Naive thymus-derived CD8-positive, alpha-beta T cell (primary cell): Measurements from ENCODE around the gene CITED4. TPM values are rescaled to one million over a fixed set of nuclear protein-coding genes. Genes with fewer than 3 reads are reported as not detected.

Experiments
- ATAC-seq, 2 donors: fragments of 150-1000 bp; cut with Tn5 transposase in 1 of 2; sonication (Bioruptor Pico), chemical (Tn5 transposase) in 1 of 2; 1 replicate in 1 of 2; 2 replicates in 1 of 2; pipeline ENCODE4 v1.10.0; 2021; ENCODE audit warnings: mild to moderate bottlenecking in 2 of 2, moderate library complexity in 2 of 2
- POLR2A ChIA-PET: fragments of 350-600 bp; sonication (Branson Sonifier 250); formaldehyde crosslinking; loops from one replicate; lab custom pipeline; 2021; ENCODE audit warnings: antibody characterized with exemption; lab: Charles Lee
- DNase-seq, 10 donors: peaks; one replicate each; pipeline versions ENCODE4 v3.0.0 to v3.0.0-alpha.2; 2020 to 2022
- H3K27ac Mint-ChIP-seq, 10 donors: one replicate each; pipeline ENCODE4 v1.8.0; 2020 to 2022; ENCODE audit warnings: mild to moderate bottlenecking in 10 of 10, mixed read lengths in 10 of 10, moderate library complexity in 4 of 10, inconsistent platforms in 1 of 10
- H3K27me3 Mint-ChIP-seq, 5 donors: one replicate each; pipeline ENCODE4 v1.8.0; 2021 to 2022; ENCODE audit warnings: mixed read lengths in 5 of 5
- H3K36me3 Mint-ChIP-seq, 3 donors: one replicate each; pipeline ENCODE4 v1.8.0; 2020 to 2022; ENCODE audit warnings: mixed read lengths in 3 of 3, mild to moderate bottlenecking in 2 of 3, inconsistent platforms in 1 of 3
- H3K4me1 Mint-ChIP-seq, 4 donors: one replicate each; pipeline ENCODE4 v1.8.0; 2021 to 2022; ENCODE audit warnings: mixed read lengths in 4 of 4
- H3K4me3 Mint-ChIP-seq, 10 donors: one replicate each; pipeline ENCODE4 v1.8.0; 2020 to 2022; ENCODE audit warnings: mild to moderate bottlenecking in 10 of 10, mixed read lengths in 10 of 10, moderate library complexity in 6 of 10, inconsistent platforms in 1 of 10
- H3K9me3 Mint-ChIP-seq, 9 donors: one replicate each; pipeline ENCODE4 v1.8.0; 2020 to 2022; ENCODE audit warnings: mixed read lengths in 9 of 9, mild to moderate bottlenecking in 3 of 9, inconsistent platforms in 1 of 9, moderate library complexity in 1 of 9
- polyA plus RNA-seq, 3 donors: library from polyadenylated mRNA; unstranded; fragments of 300-500 nt; fragmentation: Illumina TruSeq; gene quantifications; one replicate each; pipeline ENCODE4 v1.2.3, GENCODE V29; 2021
- total RNA-seq, 8 experiments: library from RNA in 2 of 8; stranded (reverse) in 2 of 8; gene quantifications; one replicate each; pipeline ENCODE4 v1.2.3 and lab custom pipeline; 2021 to 2026

The CITED4 gene
- total and polyA plus RNA-seq, 5 experiments from 2014 or later: 24.3 to 45.4 (median 24.5) TPM

DNA sequence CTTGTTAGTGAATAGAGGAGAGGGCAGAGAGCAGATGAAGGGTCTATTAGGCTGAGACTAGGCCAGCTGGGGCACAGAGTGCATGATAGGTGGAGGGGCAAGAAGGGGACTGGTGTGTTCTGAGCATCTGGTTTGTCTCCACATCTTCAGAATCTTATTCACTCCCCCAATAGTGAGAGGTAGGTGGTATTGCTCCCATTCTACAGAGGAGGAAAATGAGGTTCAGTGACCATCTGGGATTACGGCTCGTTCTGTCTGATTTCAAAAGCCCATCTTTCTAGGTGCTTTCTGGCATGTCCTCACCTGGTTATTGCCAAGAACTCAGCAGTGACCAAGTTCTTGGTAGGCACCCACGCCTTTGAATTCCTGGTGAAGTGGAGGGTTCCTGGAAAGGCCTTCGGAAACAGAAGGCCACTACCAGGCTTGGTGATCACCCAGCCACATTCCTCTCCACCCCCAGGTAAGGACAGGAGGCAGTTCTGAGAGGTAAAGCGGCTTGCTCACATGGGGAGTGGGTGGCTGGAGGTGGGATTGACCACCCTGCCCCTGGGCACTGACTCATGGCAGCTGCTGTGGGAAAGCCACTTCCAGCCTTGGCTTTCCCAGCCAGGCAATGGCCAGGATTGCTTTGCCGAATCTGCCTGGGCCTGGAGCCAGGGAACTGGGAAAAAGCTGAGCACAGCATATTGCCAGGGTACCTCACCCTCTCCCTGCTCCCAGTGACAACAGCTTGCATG is 18.8 kb upstream of the CITED4 start:
- no peak for ATAC-seq
- Mint-ChIP-seq H3K9me3 (peaks cover 0 to 8% (median 1%) of the 10 kb centered on the region in 9 donors), H3K27ac (no peak overlapping the region), H3K4me1 (peaks cover 4 to 17% (median 7%) of the 10 kb centered on the region in 4 donors), H3K27me3 (peaks cover 10 to 53% (median 25%) of the 10 kb centered on the region in 5 donors), H3K4me3 (no peak overlapping the region), H3K36me3 (peaks cover 0 to 6% (median 0%) of the 10 kb centered on the region in 3 donors)
- DNase-seq: no peak
- POLR2A ChIA-PET: no interaction called here

- Mint-ChIP-seq H3K9me3 (peaks cover 0 to 8% (median 5%) of the 10 kb centered on the region in 9 donors), H3K27me3 (peaks cover 8 to 40% (median 15%) of the 10 kb centered on the region in 5 donors), H3K36me3 (peaks cover 0 to 6% (median 0%) of the 10 kb centered on the region in 3 donors), H3K4me1 (peaks cover 7 to 27% (median 13%) of the 10 kb centered on the region in 4 donors), H3K4me3 (no peak overlapping the region), H3K27ac (peak overlapping the region in 1 of 10 donors; percentile 67)
- POLR2A ChIA-PET: no interaction called here
- ATAC-seq: no peak
- DNase-seq: no peak
Measured at GRCh38 chr1:40879482-40880175, 17.5 kb upstream of the CITED4 start.

- Mint-ChIP-seq H3K9me3 (peaks cover 0 to 7% (median 5%) of the 10 kb centered on the region in 9 donors), H3K27ac (no peak overlapping the region), H3K4me3 (no peak overlapping the region), H3K4me1 (peaks cover 8 to 25% (median 11%) of the 10 kb centered on the region in 4 donors), H3K36me3 (peaks cover 0 to 4% (median 0%) of the 10 kb centered on the region in 3 donors), H3K27me3 (peaks cover 6 to 38% (median 12%) of the 10 kb centered on the region in 5 donors)
- ATAC-seq: no peak
- DNase-seq: no peak
- POLR2A ChIA-PET: no interaction called here
Measured at GRCh38 chr1:40878906-40879305, 16.7 kb upstream of the CITED4 start.

DNA sequence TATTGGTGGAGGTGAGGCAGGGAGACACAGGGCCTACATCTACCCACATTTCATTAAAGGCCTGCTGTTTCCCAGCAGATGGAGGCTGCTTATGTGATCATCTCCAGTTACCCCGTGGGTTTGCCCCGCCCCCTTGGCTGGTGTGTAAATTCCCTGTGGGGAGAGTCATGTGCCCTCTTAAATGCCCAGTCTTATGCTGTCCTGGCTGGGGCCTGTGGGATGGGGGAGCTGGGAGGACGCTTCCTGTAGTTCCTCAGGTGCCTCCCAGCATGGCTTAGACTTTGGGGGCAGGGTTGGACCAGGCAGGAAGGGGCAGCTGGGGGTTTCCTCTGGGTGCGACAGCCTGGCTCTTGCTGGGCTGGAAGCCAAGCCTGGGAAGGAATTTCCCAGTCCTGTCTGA is 15.5 kb upstream of the CITED4 start:
- Mint-ChIP-seq H3K4me1 (peaks cover 7 to 26% (median 8%) of the 10 kb centered on the region in 4 donors), H3K27ac (peak overlapping the region in 1 of 10 donors; percentile 15), H3K4me3 (no peak overlapping the region), H3K27me3 (peaks cover 2 to 30% (median 5%) of the 10 kb centered on the region in 5 donors), H3K36me3 (peaks cover 0 to 3% (median 0%) of the 10 kb centered on the region in 3 donors), H3K9me3 (peaks cover 0 to 7% (median 5%) of the 10 kb centered on the region in 9 donors)
- ATAC-seq: no peak
- POLR2A ChIA-PET: interaction anchor here (2.6 kb wide), 1 partner anchor 16 kb away, joined by 10 read pairs; the partner anchor contains the start of gene CITED4
- DNase-seq: no peak

DNA sequence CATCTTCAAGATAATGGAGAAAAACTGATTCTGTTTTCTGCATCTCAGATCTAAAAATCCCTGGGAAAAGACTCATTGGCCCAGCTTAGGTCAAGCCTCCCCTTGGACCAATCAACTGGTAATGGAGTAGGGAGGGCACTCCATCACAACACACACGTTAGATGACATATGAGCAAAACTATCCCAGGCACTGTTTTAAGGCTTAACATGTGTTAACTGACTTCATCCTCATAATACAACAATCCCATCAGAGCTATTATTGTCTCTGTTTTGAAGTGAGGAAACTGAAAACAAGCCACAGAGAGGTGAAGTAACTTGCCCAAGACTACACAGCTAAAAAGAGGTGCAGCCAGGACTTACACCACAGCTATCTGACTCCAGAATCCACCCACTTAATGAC is 14.7 kb upstream of the CITED4 start:
- H3K4me1 Mint-ChIP-seq: peaks cover 7 to 26% (median 8%) of the 10 kb centered on the region in 4 donors
- H3K36me3 Mint-ChIP-seq: no peaks in the 10 kb centered on the region
- POLR2A ChIA-PET: interaction anchor here (2.6 kb wide), 1 partner anchor 15 kb away, joined by 10 read pairs; the partner anchor contains the start of gene CITED4
- no peak overlapping the region for H3K4me3 Mint-ChIP-seq
- no peak for DNase-seq
- H3K27ac Mint-ChIP-seq: peak overlapping the region in 4 of 10 donors; percentile 30 to 73 (median 32)
- peaks cover 0 to 7% (median 2%) of the 10 kb centered on the region in 9 donors for H3K9me3 Mint-ChIP-seq
- peaks cover 0 to 25% (median 0%) of the 10 kb centered on the region in 5 donors for H3K27me3 Mint-ChIP-seq
- ATAC-seq: no peak

GRCh38 chr1:40876436-40876761 is 14.2 kb upstream of the CITED4 start:
- POLR2A ChIA-PET: interaction anchor here (0.5 to 2.6 kb wide), 2 partner anchors 15 to 61 kb away, joined by 3 to 10 read pairs; partner anchors contain the start of gene CITED4
- peak overlapping the region in 1 of 10 donors; percentile 67 for H3K27ac Mint-ChIP-seq
- peaks cover 7 to 26% (median 8%) of the 10 kb centered on the region in 4 donors for H3K4me1 Mint-ChIP-seq
- no peak overlapping the region for H3K4me3 Mint-ChIP-seq
- peaks cover 0 to 20% (median 0%) of the 10 kb centered on the region in 5 donors for H3K27me3 Mint-ChIP-seq
- ATAC-seq: no peak
- H3K9me3 Mint-ChIP-seq: peaks cover 0 to 7% (median 2%) of the 10 kb centered on the region in 9 donors
- H3K36me3 Mint-ChIP-seq: no peaks in the 10 kb centered on the region
- no peak for DNase-seq

DNA sequence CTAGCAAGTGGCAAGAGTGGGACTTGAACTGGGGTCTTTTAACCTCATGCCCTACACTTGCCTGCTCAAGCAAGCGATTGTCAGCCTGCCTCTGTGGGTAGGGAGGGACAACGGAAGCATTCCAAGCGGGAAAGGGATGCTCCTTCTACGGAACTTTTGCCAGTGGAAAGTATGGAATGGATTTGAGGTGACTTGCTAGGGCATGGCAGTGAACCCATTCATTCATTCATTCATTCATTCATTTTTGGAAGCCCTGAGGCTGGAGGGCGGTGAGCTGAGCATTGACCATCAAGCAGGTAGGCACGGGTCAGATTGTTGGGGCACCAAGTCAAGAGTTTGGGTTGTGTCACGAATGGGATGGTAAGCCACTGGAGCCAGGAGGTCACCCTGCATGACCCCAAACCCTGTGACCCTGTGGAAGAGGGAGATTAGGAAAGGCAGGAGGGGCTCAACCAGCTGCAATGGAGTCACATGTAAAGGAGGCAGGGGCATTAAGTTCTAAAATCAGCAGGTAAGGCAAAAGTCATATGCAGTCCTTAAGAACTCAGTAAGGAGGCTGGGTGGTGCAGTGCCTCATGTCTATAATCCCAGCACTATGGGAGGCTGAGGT is 11.8 kb upstream of the CITED4 start:
- POLR2A ChIA-PET: interaction anchor here (0.7 to 1.6 kb wide), 2 partner anchors 11 to 1183 kb away, joined by 4 to 6 read pairs; partner anchors contain the start of genes CITED4 and HPCAL4
- DNase-seq: no peak
- Mint-ChIP-seq H3K27ac (peak overlapping the region in 3 of 10 donors; percentile 10 to 58 (median 48)), H3K4me3 (no peak overlapping the region), H3K36me3 (peaks cover 0 to 4% (median 0%) of the 10 kb centered on the region in 3 donors), H3K4me1 (peaks cover 7 to 26% (median 8%) of the 10 kb centered on the region in 4 donors), H3K27me3 (peaks cover 0 to 4% (median 0%) of the 10 kb centered on the region in 5 donors), H3K9me3 (peaks cover 0 to 13% (median 3%) of the 10 kb centered on the region in 9 donors)
- ATAC-seq: no peak

DNA sequence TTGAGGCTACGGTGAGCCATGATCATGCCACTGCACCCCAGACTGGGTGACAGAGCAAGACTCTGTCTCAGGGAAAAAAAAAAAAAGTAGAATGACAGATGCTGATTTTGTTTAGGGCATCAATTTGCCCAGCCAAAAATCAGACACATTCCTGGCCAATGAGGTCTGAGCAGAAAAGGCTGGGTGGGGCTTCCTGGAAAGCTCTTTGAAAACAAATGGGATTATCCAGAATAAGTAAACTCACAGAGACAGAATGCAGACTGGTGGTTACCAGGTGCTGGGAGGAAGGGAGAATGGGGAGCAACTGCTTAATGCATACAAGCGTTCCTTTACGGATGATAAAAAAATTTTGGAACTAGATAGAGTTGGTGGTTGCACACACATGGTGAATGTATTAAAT is 10.1 kb upstream of the CITED4 start:
- Mint-ChIP-seq H3K27me3 (peaks cover 0 to 5% (median 0%) of the 10 kb centered on the region in 5 donors), H3K4me1 (peaks cover 7 to 21% (median 8%) of the 10 kb centered on the region in 4 donors), H3K9me3 (peaks cover 0 to 13% (median 3%) of the 10 kb centered on the region in 9 donors), H3K36me3 (peaks cover 0 to 4% (median 0%) of the 10 kb centered on the region in 3 donors), H3K4me3 (no peak overlapping the region), H3K27ac (no peak overlapping the region)
- POLR2A ChIA-PET: interaction anchor here (1.3 kb wide), 1 partner anchor 10 kb away, joined by 6 read pairs; the partner anchor contains the start of gene CITED4
- no peak for DNase-seq
- no peak for ATAC-seq

DNA sequence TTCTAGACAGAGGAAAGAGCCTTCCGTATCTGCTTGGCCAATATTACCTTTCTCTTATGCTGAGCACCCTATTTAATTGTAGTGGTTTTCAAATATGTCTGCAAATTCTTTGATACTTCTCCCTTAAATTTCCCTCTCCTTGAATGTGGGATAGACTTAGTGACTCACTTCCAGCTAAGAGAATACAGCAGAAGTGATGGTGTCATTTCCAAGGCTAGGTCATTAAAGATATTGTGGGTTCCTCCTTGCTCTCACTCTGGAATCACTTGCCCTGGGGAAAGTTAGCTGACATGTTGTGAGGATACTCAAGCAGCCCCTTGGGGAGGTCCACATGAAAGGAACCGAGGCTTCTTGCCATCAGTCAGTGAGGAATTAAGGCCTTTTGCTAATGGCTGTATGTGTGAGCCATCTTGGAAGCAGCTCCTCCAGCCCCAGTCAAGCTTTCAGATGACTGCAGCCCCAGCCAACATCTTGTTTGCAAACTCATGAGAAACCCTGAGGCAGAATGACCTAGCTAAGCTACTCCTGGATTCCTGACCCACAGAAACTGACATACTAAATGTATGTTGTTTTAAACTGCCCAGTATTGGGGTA is 8.1 kb upstream of the CITED4 start:
- H3K9me3 Mint-ChIP-seq: peaks cover 0 to 7% (median 0%) of the 10 kb centered on the region in 9 donors

GRCh38 chr1:40868051-40868723 is 6.0 kb upstream of the CITED4 start:
- peaks cover 0 to 4% (median 0%) of the 10 kb centered on the region in 3 donors for H3K36me3 Mint-ChIP-seq
- peak overlapping the region in 1 of 10 donors; percentile 48 for H3K27ac Mint-ChIP-seq
- POLR2A ChIA-PET: interaction anchor here (0.6 kb wide), 1 partner anchor 53 kb away, joined by 4 read pairs; no protein-coding TSS in a partner anchor
- no peaks in the 10 kb centered on the region for H3K4me1 Mint-ChIP-seq
- H3K4me3 Mint-ChIP-seq: no peak overlapping the region
- DNase-seq (no peak), ATAC-seq (no peak)
- H3K9me3 Mint-ChIP-seq: peaks cover 0 to 7% (median 0%) of the 10 kb centered on the region in 9 donors
- peaks cover 0 to 5% (median 0%) of the 10 kb centered on the region in 5 donors for H3K27me3 Mint-ChIP-seq

More for the DNA sequence above, 8.1 kb upstream of the CITED4 start:
- H3K4me3 Mint-ChIP-seq: no peak overlapping the region
- peaks cover 0 to 4% (median 0%) of the 10 kb centered on the region in 3 donors for H3K36me3 Mint-ChIP-seq
- peaks cover 0 to 8% (median 3%) of the 10 kb centered on the region in 4 donors for H3K4me1 Mint-ChIP-seq
- no peak for ATAC-seq
- no peak for DNase-seq
- peaks cover 0 to 5% (median 0%) of the 10 kb centered on the region in 5 donors for H3K27me3 Mint-ChIP-seq
- POLR2A ChIA-PET: interaction anchor here (0.7 kb wide), 1 partner anchor 8 kb away, joined by 4 read pairs; the partner anchor contains the start of gene CITED4
- peak overlapping the region in 1 of 10 donors; percentile 41 for H3K27ac Mint-ChIP-seq
